ENCODE results near the gene COMT.
A peak's percentile ranks its signal among the peaks of the same experiment; 100 is the strongest.

Gene COMT

GRCh38 chr22:19984201-19984753 lies 42.7 kb downstream of the COMT start:
- peak; percentile 38 to 63 for DNase-seq

GRCh38 chr22:19984851-19985811 lies 43.6 kb downstream of the COMT start:
- DNase-seq, result no peak

- DNase-seq, result no peak
Observed at GRCh38 chr22:19986011-19986409, 44.4 kb downstream of the COMT start.

- DNase-seq, result peak in 1 of 2 experiments; percentile 15
Observed at GRCh38 chr22:19986410-19987341, 45.1 kb downstream of the COMT start.

- no peak for DNase-seq
Observed at GRCh38 chr22:19987394-19988306, 46.1 kb downstream of the COMT start.

GRCh38 chr22:19988331-19988808 lies 46.8 kb downstream of the COMT start:
- DNase-seq, result no peak

GRCh38 chr22:19988965-19989724 lies 47.6 kb downstream of the COMT start:
- DNase-seq, result no peak

- DNase-seq, result no peak
Observed at GRCh38 chr22:19989725-19990067, 48.1 kb downstream of the COMT start.

GRCh38 chr22:19990188-19990587 lies 48.6 kb downstream of the COMT start:
- DNase-seq, result no peak

- DNase-seq, result no peak
Observed at GRCh38 chr22:19990609-19991394, 49.2 kb downstream of the COMT start.

GRCh38 chr22:19991395-19991644 lies 49.7 kb downstream of the COMT start:
- DNase-seq, result no peak

GRCh38 chr22:19991645-19992451 lies 50.3 kb downstream of the COMT start:
- no peak for DNase-seq

- DNase-seq, result no peak
Observed at GRCh38 chr22:19992481-19992911, 50.9 kb downstream of the COMT start.

- no peak for DNase-seq
Observed at GRCh38 chr22:19992921-19993355, 51.4 kb downstream of the COMT start.

GRCh38 chr22:19993926-19994325 lies 52.4 kb downstream of the COMT start:
- no peak for DNase-seq

GRCh38 chr22:19994851-19995610 lies 53.5 kb downstream of the COMT start:
- DNase-seq, result no peak

- DNase-seq, result no peak
Observed at GRCh38 chr22:19995611-19996339, 54.2 kb downstream of the COMT start.

GRCh38 chr22:19996694-19997384 lies 55.3 kb downstream of the COMT start:
- no peak for DNase-seq

Data from SW 1271 (cell line).